D721Med (cell line): ENCODE results near the gene KDR.

ENCODE experiments used
- DNase-seq: peaks from one replicate; pipeline ENCODE4 v3.0.0; 2011; ENCODE audit warnings: low spot score; ENCODE audit not compliant: insufficient read length
- FAIRE-seq: peaks from 2 replicates; lab custom pipeline; 2011; peaks lifted over from hg19 to GRCh38; lab: Jason Lieb, UNC
- TF ChIP-seq, protein P1 (sequence below): IDR thresholded peaks from 2 replicates; pipeline ENCODE4 v1.5.1; 2012; ENCODE audit warnings: mild to moderate bottlenecking, control low read depth; ENCODE audit not compliant: insufficient read depth; ENCODE audit errors: missing control alignments

KDR gene

DNA sequence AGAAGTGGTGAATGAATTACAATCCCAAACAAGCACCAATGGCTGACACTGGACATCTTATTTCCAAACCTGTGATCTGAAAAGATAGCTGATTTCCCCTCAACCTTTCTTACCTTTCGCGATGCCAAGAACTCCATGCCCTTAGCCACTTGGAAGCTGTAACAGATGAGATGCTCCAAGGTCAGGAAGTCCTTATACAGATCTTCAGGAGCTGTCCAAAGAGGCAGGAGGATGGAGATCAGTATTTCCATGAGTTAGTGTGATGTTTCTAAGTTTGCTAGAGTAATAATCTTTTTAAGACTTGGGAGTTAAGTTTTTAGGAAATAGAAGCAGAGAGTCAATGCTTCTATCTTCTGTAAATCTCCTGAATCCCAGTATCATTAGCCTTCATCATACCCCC, 32.9 kb downstream of the KDR start:
- FAIRE-seq: no peak
- DNase-seq: no peak
- TF ChIP-seq, protein P1, sequence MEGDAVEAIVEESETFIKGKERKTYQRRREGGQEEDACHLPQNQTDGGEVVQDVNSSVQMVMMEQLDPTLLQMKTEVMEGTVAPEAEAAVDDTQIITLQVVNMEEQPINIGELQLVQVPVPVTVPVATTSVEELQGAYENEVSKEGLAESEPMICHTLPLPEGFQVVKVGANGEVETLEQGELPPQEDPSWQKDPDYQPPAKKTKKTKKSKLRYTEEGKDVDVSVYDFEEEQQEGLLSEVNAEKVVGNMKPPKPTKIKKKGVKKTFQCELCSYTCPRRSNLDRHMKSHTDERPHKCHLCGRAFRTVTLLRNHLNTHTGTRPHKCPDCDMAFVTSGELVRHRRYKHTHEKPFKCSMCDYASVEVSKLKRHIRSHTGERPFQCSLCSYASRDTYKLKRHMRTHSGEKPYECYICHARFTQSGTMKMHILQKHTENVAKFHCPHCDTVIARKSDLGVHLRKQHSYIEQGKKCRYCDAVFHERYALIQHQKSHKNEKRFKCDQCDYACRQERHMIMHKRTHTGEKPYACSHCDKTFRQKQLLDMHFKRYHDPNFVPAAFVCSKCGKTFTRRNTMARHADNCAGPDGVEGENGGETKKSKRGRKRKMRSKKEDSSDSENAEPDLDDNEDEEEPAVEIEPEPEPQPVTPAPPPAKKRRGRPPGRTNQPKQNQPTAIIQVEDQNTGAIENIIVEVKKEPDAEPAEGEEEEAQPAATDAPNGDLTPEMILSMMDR: no peak

DNA sequence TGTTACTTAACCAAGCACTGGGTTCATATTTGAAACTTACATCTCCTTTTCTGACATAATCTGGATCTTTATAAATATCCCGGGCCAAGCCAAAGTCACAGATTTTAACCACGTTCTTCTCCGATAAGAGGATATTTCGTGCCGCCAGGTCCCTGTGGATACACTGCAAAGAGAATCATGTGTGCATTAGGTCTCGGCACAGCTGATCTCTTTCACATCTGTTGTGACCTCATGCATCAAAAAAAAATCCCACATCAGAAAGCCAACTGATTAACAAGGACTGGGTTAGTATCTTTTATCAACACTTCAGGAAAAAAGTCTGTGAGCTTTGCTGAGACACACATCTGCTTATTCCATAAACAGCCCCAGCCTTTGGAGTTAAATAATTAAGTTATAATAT, 35.5 kb downstream of the KDR start:
- FAIRE-seq (no peak), DNase-seq (no peak)
- TF ChIP-seq, protein P1: no peak

DNA sequence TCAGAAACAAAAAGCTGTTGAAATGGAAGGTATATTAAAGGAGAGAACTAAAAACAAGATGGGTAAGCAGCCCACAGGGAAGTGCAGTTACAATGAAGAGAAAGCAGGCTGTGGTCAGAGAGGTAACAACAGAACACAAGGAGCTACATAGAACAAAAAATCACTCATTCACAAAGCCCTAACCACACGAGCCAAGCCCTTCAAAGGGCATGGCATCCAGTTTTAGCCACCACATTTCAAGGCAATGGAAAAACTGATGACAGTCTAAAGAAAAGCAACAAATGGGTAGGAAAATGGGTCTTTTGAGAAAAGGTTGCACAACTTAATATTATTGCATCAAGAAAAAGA, 37.5 kb downstream of the KDR start:
- DNase-seq: no peak
- FAIRE-seq: no peak
- TF ChIP-seq, protein P1: no peak

DNA sequence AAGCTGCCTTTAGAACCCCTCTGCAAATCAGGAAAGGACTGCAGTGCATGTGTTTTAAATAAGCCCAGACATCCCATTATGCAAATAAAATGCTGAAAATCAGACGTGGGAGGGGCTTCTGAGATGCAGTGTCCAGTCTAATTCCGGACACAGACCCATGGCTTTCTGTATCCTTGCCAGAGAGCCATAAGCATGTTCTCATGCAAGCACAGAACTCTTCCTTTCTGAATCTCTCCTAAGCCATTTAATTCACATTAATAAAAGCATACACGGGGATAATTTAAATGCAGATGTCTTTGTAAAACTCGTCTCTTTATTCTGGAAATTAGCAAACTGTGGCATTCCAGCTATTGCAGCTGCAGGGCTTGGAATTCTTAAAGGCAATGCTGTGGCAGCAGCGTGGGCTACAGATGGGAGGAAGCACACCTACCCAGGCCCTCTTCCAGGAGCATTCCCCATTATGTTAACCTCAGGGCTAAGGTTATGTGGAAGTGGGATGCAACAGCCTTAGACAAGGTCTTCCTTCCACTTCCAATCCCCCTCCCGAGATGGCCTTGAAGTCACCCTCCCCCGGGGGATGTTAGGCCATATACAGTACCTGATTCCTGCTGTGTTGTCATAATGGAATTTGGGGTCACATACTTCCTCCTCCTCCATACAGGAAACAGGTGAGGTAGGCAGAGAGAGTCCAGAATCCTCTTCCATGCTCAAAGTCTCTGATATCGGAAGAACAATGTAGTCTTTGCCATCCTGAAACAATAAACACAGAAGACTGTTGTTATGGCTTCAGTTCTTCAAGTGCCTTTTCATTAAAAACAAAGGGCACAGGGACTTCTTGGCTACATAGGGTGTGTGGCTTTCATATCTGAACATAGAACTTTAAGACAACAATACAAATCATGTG, 38.1 kb downstream of the KDR start:
- no peak for FAIRE-seq
- no peak for DNase-seq
- TF ChIP-seq, protein P1: no peak

DNA sequence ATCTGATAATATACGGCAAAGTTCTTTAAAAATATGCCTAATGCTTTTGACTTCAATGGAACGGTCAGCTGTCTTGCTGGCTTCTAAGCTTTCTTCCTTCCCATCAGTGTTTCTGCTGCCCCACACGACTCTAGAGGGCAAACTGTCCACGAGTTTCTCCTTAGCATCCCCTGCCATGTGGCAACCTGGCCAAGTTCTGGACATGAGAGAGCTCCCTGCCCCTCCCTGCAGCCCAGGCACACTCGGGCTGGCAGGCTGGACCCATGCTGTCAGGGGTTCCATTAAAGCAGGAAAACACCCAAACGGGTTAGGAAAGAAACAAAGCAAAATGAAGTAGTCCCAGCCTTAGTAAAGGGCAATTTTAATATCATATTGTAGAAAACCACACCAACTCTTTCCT, 38.8 kb downstream of the KDR start:
- TF ChIP-seq, protein P1: no peak
- FAIRE-seq (no peak), DNase-seq (no peak)

DNA sequence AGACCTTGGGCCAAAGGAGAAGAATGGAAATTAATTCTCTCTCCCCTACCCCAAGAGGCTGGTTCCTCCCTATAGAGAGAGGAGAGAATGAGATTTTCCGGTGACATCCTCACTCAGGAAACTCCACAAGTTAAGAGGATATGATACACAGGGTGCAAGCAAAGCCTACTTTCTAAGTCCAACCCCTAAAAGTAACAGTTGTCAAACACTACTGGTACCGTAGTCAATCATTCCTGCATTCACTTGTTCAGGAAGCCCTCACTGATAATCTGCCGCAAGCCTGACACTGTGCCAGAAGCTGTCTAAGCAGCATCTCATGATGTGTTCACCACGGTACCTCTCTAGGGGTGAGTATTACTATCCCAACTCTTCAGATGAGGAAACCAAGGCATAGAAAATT, 41.7 kb downstream of the KDR start:
- DNase-seq (no peak), FAIRE-seq (no peak)
- TF ChIP-seq, protein P1: no peak

DNA sequence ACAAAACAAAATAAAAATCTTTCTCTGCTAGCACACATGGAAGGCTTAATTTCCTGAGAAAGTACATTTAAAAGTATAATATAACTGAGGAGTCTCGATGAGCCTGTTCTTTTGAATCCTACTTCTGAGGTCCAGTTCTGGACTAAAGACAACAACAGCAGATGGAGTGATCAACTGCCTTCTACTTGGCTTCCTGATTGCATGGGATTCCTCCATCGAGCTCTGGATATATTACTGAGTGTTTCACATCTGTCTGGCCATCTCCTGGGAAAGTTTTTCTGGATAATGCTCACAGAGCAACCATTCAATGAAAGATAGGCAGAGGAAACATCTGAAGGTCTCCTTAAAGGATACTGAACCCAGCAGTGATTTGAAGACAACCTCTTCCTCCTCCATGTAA, 42.6 kb downstream of the KDR start:
- DNase-seq: no peak
- TF ChIP-seq, protein P1: no peak
- no peak for FAIRE-seq
